ENCODE data around the gene MBLAC1.

Gene MBLAC1

DNA sequence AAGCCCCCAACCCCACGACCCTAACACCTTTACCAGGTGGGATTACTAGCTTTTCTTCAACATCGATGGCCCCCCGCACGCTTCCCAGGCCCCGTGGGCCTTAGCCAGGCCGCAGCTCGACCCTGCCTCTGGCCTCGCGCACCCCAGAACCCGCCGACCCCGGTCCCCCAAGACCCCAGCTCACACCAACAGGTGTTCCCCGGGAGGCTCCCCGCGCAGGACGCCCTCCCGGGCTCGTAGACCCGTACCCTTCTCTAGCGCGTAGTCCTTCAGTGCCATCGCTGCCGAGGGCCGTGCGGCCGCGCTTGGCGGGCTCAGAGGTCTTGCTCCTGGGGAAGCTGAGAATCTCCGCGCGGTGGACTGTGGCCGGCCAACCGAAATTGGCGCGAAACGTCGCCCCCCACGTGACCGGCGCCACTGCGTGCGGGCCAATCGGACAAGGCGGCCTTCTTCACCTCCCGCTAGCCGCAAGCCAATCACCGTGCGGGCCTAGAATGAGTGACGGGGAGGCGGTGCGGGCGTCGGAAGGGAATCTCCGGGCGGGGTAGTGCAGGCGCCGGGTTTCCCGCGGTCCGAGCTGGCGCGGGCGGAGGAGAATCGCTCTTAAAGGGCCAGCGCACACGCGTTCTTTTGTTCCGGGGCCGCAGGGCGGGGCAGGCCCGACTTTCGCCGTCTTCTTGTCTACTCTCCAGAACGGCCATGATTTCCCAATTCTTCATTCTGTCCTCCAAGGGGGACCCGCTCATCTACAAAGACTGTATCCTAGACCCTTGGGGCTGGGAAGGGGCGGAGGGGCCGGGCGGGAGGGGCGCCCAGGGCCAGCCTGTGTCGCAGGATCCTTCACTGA, 25.5 kb upstream of the MBLAC1 start, which contains the start of the genes AP4M1 and MCM7:
AP4M1 (plus strand) TSS at position 628 of the 847 bp plus-strand sequence; CDS start at position 700, 72 bp downstream.
MCM7 (minus strand) TSS at position 382 of the 847 bp plus-strand sequence; CDS start at position 279, 103 bp downstream.
- H3K79me2 ChIP-seq (ENCODE audit: insufficient read depth, low read length) = peaks cover 63% of the 10 kb centered on the region
- peak within 1 kb of the TSS; percentile 93 for H3K9ac ChIP-seq (ENCODE audit: low read depth, low read length)
- H3K9me3 ChIP-seq (ENCODE audit: insufficient read depth, low read length, severe bottlenecking) = no peaks in the 10 kb centered on the region
- ATAC-seq (ENCODE audit: insufficient read depth, low read depth) (peak; percentile 86), DNase-seq (peak; percentile 99)
- peak within 1 kb of the TSS; percentile 80 for H3K4me2 ChIP-seq (ENCODE audit: insufficient read depth, low read length)
- H3K4me1 ChIP-seq (ENCODE audit: insufficient read depth, low read length) = peaks cover 46% of the 10 kb centered on the region
- TF ChIP-seq EZH2 (IDR thresholded peaks at IDR 0.05; ENCODE audit: borderline replicate concordance, low read depth, low read length, severe bottlenecking) (no peak), CTCF (IDR thresholded peaks at IDR 0.05; ENCODE audit: borderline replicate concordance, extremely low read depth, low read length, poor library complexity, severe bottlenecking) (no peak)
- H4K20me1 ChIP-seq (ENCODE audit: insufficient read depth, low read length) = peaks cover 39% of the 10 kb centered on the region
- H2AFZ ChIP-seq (ENCODE audit: low read depth, low read length) = peak within 1 kb of the TSS; percentile 66
- H3K36me3 ChIP-seq (ENCODE audit: insufficient read depth, low read length) = peaks cover 77% of the 10 kb centered on the region
- H3K4me3 ChIP-seq (ENCODE audit: low read depth in 1 of 2, low read length in 2 of 2) = peak within 1 kb of the TSS; percentile 64 to 76
- H3K27me3 ChIP-seq (ENCODE audit: insufficient read depth, low read length, poor library complexity) = no peaks in the 10 kb centered on the region
- peak within 1 kb of the TSS; percentile 93 for H3K27ac ChIP-seq (ENCODE audit: low read length)

DNA sequence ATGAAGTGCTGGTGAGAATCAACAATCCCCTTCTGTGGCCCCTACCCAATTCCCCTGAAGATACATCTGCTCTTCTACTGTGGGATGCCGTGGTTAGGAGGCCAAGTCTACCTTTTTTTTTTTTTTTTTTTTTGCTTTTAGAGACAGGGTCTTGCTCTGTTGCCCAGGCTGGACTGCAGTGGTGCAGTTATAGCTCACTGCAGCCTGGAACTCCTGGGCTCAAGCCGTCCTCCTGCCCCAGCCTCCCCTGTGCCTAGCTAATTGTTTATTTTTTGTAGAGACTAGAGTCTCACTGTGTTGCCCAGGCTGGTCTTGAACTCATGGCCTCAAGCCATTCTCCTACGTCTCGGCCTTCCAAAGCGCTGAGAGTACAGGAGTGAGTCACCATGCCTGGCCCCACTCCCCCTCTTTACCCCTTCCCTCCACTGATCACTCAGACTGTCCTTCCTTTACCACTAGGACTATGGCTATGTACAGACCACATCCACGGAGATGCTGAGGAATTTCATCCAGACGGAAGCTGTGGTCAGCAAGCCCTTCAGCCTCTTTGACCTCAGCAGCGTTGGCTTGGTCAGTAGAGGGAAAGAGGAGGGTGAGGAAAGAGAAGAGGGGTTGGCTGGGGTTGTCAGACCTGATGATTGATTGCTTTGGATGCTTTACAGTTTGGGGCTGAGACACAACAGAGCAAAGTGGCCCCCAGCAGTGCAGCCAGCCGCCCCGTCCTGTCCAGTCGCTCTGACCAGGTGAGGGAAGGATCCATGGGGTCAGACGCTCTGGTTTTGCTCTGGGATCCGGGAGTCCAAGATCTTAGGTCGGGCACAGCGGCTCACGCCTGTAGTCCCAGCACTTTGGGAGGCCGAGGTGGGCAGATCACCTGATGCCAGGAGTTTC, 23.6 kb upstream of the MBLAC1 start:
- Histone ChIP-seq H3K4me2 (ENCODE audit: insufficient read depth, low read length) (peak overlapping the region; percentile 80), H4K20me1 (ENCODE audit: insufficient read depth, low read length) (peaks cover 23% of the 10 kb centered on the region), H3K4me1 (ENCODE audit: insufficient read depth, low read length) (peaks cover 35% of the 10 kb centered on the region), H3K27ac (ENCODE audit: low read length) (no peak overlapping the region; the same call in 1 of the 2 replicates), H3K27me3 (ENCODE audit: insufficient read depth, low read length, poor library complexity) (no peaks in the 10 kb centered on the region), H3K36me3 (ENCODE audit: insufficient read depth, low read length) (peaks cover 77% of the 10 kb centered on the region), H3K9me3 (ENCODE audit: insufficient read depth, low read length, severe bottlenecking) (no peaks in the 10 kb centered on the region), H3K4me3 (ENCODE audit: low read depth in 1 of 2, low read length in 2 of 2) (peak overlapping the region in 1 of 2 experiments; percentile 64; a peak in 2 of 4 replicates), H3K9ac (ENCODE audit: low read depth, low read length) (peak overlapping the region; percentile 93), H3K79me2 (ENCODE audit: insufficient read depth, low read length) (peaks cover 48% of the 10 kb centered on the region), H2AFZ (ENCODE audit: low read depth, low read length) (no peak overlapping the region)
- DNase-seq = no peak
- no peak for TF ChIP-seq EZH2 (IDR thresholded peaks at IDR 0.05; ENCODE audit: borderline replicate concordance, low read depth, low read length, severe bottlenecking)
- TF ChIP-seq CTCF (IDR thresholded peaks at IDR 0.05; ENCODE audit: borderline replicate concordance, extremely low read depth, low read length, poor library complexity, severe bottlenecking) = no peak
- no peak for ATAC-seq (ENCODE audit: insufficient read depth, low read depth)

DNA sequence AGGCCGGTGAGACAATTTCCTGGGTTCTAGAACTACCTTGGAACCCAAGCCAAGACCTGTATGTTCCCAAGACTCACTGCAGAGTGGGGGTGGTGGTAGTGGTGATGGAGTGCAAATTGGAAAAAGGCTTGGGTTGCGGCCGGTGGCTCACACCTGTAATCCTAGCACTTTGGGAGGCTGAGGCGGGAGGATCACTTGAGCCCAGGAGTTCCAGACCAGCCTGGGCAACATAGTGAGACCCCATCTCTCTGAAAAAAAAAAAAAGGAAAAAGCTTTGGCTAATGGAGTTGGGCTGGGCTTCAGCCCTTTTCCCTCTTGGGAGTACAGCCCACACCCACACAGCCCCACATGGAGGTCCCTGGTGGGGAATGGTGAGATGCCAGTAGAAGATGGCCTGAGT, 21.2 kb upstream of the MBLAC1 start:
- no peak for TF ChIP-seq CTCF (IDR thresholded peaks at IDR 0.05; ENCODE audit: borderline replicate concordance, extremely low read depth, low read length, poor library complexity, severe bottlenecking)
- TF ChIP-seq EZH2 (IDR thresholded peaks at IDR 0.05; ENCODE audit: borderline replicate concordance, low read depth, low read length, severe bottlenecking) = no peak
- peaks cover 71% of the 10 kb centered on the region for H3K36me3 ChIP-seq (ENCODE audit: insufficient read depth, low read length)

More for the DNA sequence above, 21.2 kb upstream of the MBLAC1 start:
- peaks cover under 1% of the 10 kb centered on the region; the same call in 1 of the 2 replicates for H4K20me1 ChIP-seq (ENCODE audit: insufficient read depth, low read length)
- H3K4me1 ChIP-seq (ENCODE audit: insufficient read depth, low read length) = peaks cover 15% of the 10 kb centered on the region
- ATAC-seq (ENCODE audit: insufficient read depth, low read depth) (no peak), DNase-seq (no peak)
- H3K79me2 ChIP-seq (ENCODE audit: insufficient read depth, low read length) = peaks cover 25% of the 10 kb centered on the region
- H3K4me2 ChIP-seq (ENCODE audit: insufficient read depth, low read length) = no peak overlapping the region
- H3K9me3 ChIP-seq (ENCODE audit: insufficient read depth, low read length, severe bottlenecking) = no peaks in the 10 kb centered on the region
- H2AFZ ChIP-seq (ENCODE audit: low read depth, low read length) = no peak overlapping the region
- H3K27ac ChIP-seq (ENCODE audit: low read length) = no peak overlapping the region
- H3K27me3 ChIP-seq (ENCODE audit: insufficient read depth, low read length, poor library complexity) = no peaks in the 10 kb centered on the region
- no peak overlapping the region for H3K9ac ChIP-seq (ENCODE audit: low read depth, low read length)
- H3K4me3 ChIP-seq (ENCODE audit: low read depth in 1 of 2, low read length in 2 of 2) = no peak overlapping the region

Measured in DND-41 (cell line).